Measurements from ENCODE around the gene MRPL43. TPM values are rescaled to one million over a fixed set of nuclear protein-coding genes. Genes with fewer than 3 reads are reported as not detected.
"Not testable (repeated sequence)": the region's sequence is repeated elsewhere in the genome, so short reads cannot be mapped to it uniquely, and the experiment has no call there.

MRPL43 gene
- total RNA-seq, 2 donors from 2014 or later = 68.9 to 72.8 TPM

- Histone ChIP-seq H3K9ac (ENCODE audit: extremely low read depth, low read length, poor library complexity, severe bottlenecking) (no peak overlapping the region), H3K4me1 (ENCODE audit: control insufficient read depth, insufficient read depth, low read length) (peaks cover 4% of the 10 kb centered on the region), H3K27me3 (ENCODE audit: control insufficient read depth, insufficient read depth, low read length, poor library complexity, severe bottlenecking) (peaks cover 93% of the 10 kb centered on the region), H3K27ac (ENCODE audit: low read depth, low read length) (no peak overlapping the region), H3K9me3 (ENCODE audit: control insufficient read depth, low read length) (no peaks in the 10 kb centered on the region), H3K4me3 (ENCODE audit: low read length) (no peak overlapping the region), H3K36me3 (ENCODE audit: control insufficient read depth, insufficient read depth, low read length) (no peaks in the 10 kb centered on the region)
- H3K4me3 Mint-ChIP-seq = no peak overlapping the region
- H3K9me3 Mint-ChIP-seq = no peaks in the 10 kb centered on the region
- H3K27ac Mint-ChIP-seq = no peak overlapping the region
- WGBS, 2 experiments (ENCODE audit: insufficient coverage in 1 of 2, insufficient read length in 1 of 2) = 74 to 84% methylated on average over 7 to 10 of the region's 10 CpGs
- peaks cover 14% of the 10 kb centered on the region for H3K4me1 Mint-ChIP-seq
- no peak for TF ChIP-seq CTCF (conservative IDR thresholded peaks at IDR 0.05)
- no peaks in the 10 kb centered on the region for H3K36me3 Mint-ChIP-seq (ENCODE audit: low read depth)
- no peak for DNase-seq
- H3K27me3 Mint-ChIP-seq (ENCODE audit: insufficient read depth) = peaks cover 92% of the 10 kb centered on the region
Observed at GRCh38 chr10:101035916-101036702, 48.8 kb upstream of the MRPL43 start.

- Histone ChIP-seq H3K27me3 (ENCODE audit: control insufficient read depth, insufficient read depth, low read length, poor library complexity, severe bottlenecking) (peaks cover 98% of the 10 kb centered on the region), H3K9me3 (ENCODE audit: control insufficient read depth, low read length) (no peaks in the 10 kb centered on the region), H3K4me1 (ENCODE audit: control insufficient read depth, insufficient read depth, low read length) (peaks cover 4% of the 10 kb centered on the region), H3K4me3 (ENCODE audit: low read length) (no peak overlapping the region), H3K36me3 (ENCODE audit: control insufficient read depth, insufficient read depth, low read length) (no peaks in the 10 kb centered on the region), H3K27ac (ENCODE audit: low read depth, low read length) (no peak overlapping the region), H3K9ac (ENCODE audit: extremely low read depth, low read length, poor library complexity, severe bottlenecking) (no peak overlapping the region)
- H3K4me3 Mint-ChIP-seq = no peak overlapping the region
- DNase-seq = no peak
- no peaks in the 10 kb centered on the region for H3K36me3 Mint-ChIP-seq (ENCODE audit: low read depth)
- H3K4me1 Mint-ChIP-seq = peaks cover 14% of the 10 kb centered on the region
- no peaks in the 10 kb centered on the region for H3K9me3 Mint-ChIP-seq
- 87 to 89% methylated on average over 4 to 7 of the region's 7 CpGs for WGBS, 2 experiments (ENCODE audit: insufficient coverage in 1 of 2, insufficient read length in 1 of 2)
- TF ChIP-seq CTCF (conservative IDR thresholded peaks at IDR 0.05) = no peak
- H3K27me3 Mint-ChIP-seq (ENCODE audit: insufficient read depth) = peaks cover 90% of the 10 kb centered on the region
- H3K27ac Mint-ChIP-seq = no peak overlapping the region
Observed at GRCh38 chr10:101035314-101035713, 48.0 kb upstream of the MRPL43 start.

GRCh38 chr10:101034404-101034803 lies 47.1 kb upstream of the MRPL43 start:
- not testable (repeated sequence) for H3K27ac Mint-ChIP-seq; H3K4me3 Mint-ChIP-seq; H3K4me3 ChIP-seq (ENCODE audit: low read length); H3K36me3 ChIP-seq (ENCODE audit: control insufficient read depth, insufficient read depth, low read length); H3K4me1 ChIP-seq (ENCODE audit: control insufficient read depth, insufficient read depth, low read length); H3K36me3 Mint-ChIP-seq (ENCODE audit: low read depth); H3K9me3 ChIP-seq (ENCODE audit: control insufficient read depth, low read length); DNase-seq; H3K27ac ChIP-seq (ENCODE audit: low read depth, low read length); H3K9me3 Mint-ChIP-seq; H3K9ac ChIP-seq (ENCODE audit: extremely low read depth, low read length, poor library complexity, severe bottlenecking)
- WGBS, 2 experiments (ENCODE audit: insufficient coverage in 1 of 2, insufficient read length in 1 of 2) = 88 to 91% methylated on average over 4 of the region's 4 CpGs
- H3K4me1 Mint-ChIP-seq = peaks cover 18% of the 10 kb centered on the region
- peaks cover 90% of the 10 kb centered on the region for H3K27me3 Mint-ChIP-seq (ENCODE audit: insufficient read depth)
- peaks cover 93% of the 10 kb centered on the region for H3K27me3 ChIP-seq (ENCODE audit: control insufficient read depth, insufficient read depth, low read length, poor library complexity, severe bottlenecking)

Measured in endodermal cell (in vitro differentiated cells).